ENCODE measurements around the gene PPM1K.

PPM1K gene

GRCh38 chr4:88247148-88247547 lies 37.2 kb downstream of the PPM1K start:
- Mint-ChIP-seq H3K4me1 (no peaks in the 10 kb centered on the region), H3K27me3 (ENCODE audit: low read depth) (no peaks in the 10 kb centered on the region), H3K36me3 (ENCODE audit: low read depth) (no peaks in the 10 kb centered on the region), H3K9me3 (peaks cover 3% of the 10 kb centered on the region), H3K4me3 (no peak overlapping the region), H3K27ac (peak overlapping the region; percentile 54 to 96 (median 78))
- no peak for TF ChIP-seq CTCF (IDR thresholded peaks at IDR 0.05; ENCODE audit: unreplicated experiment in 3 of 3)

GRCh38 chr4:88246600-88246999 lies 37.8 kb downstream of the PPM1K start:
- H3K9me3 Mint-ChIP-seq: peaks cover 3% of the 10 kb centered on the region
- H3K27me3 Mint-ChIP-seq (ENCODE audit: low read depth): no peaks in the 10 kb centered on the region
- H3K27ac Mint-ChIP-seq: peak overlapping the region in 2 of 3 experiments; percentile 78 to 96
- H3K4me3 Mint-ChIP-seq: no peak overlapping the region
- no peaks in the 10 kb centered on the region for H3K4me1 Mint-ChIP-seq
- no peaks in the 10 kb centered on the region for H3K36me3 Mint-ChIP-seq (ENCODE audit: low read depth)
- no peak for TF ChIP-seq CTCF (IDR thresholded peaks at IDR 0.05; ENCODE audit: unreplicated experiment in 3 of 3)

GRCh38 chr4:88244816-88245579 lies 39.4 kb downstream of the PPM1K start:
- Mint-ChIP-seq H3K4me1 (no peaks in the 10 kb centered on the region), H3K4me3 (no peak overlapping the region), H3K9me3 (peaks cover 3% of the 10 kb centered on the region), H3K27ac (no peak overlapping the region), H3K36me3 (ENCODE audit: low read depth) (no peaks in the 10 kb centered on the region), H3K27me3 (ENCODE audit: low read depth) (no peaks in the 10 kb centered on the region)
- TF ChIP-seq CTCF (IDR thresholded peaks at IDR 0.05; ENCODE audit: unreplicated experiment in 3 of 3): no peak

- Mint-ChIP-seq H3K27ac (no peak overlapping the region), H3K36me3 (ENCODE audit: low read depth) (no peaks in the 10 kb centered on the region), H3K9me3 (peaks cover 3% of the 10 kb centered on the region), H3K27me3 (ENCODE audit: low read depth) (no peaks in the 10 kb centered on the region), H3K4me1 (no peaks in the 10 kb centered on the region), H3K4me3 (no peak overlapping the region)
- TF ChIP-seq CTCF (IDR thresholded peaks at IDR 0.05; ENCODE audit: unreplicated experiment in 3 of 3): no peak
Observed at GRCh38 chr4:88244056-88244455, 40.3 kb downstream of the PPM1K start.

GRCh38 chr4:88242144-88242543 lies 42.2 kb downstream of the PPM1K start:
- Mint-ChIP-seq H3K4me1 (no peaks in the 10 kb centered on the region), H3K36me3 (ENCODE audit: low read depth) (no peaks in the 10 kb centered on the region), H3K4me3 (no peak overlapping the region), H3K27me3 (ENCODE audit: low read depth) (no peaks in the 10 kb centered on the region), H3K9me3 (peaks cover 13% of the 10 kb centered on the region), H3K27ac (no peak overlapping the region)
- no peak for TF ChIP-seq CTCF (IDR thresholded peaks at IDR 0.05; ENCODE audit: unreplicated experiment in 3 of 3)

GRCh38 chr4:88240297-88240714 lies 44.1 kb downstream of the PPM1K start:
- no peak for TF ChIP-seq CTCF (IDR thresholded peaks at IDR 0.05; ENCODE audit: unreplicated experiment in 3 of 3)
- no peak overlapping the region for H3K4me3 Mint-ChIP-seq
- no peaks in the 10 kb centered on the region for H3K27me3 Mint-ChIP-seq (ENCODE audit: low read depth)
- H3K4me1 Mint-ChIP-seq: no peaks in the 10 kb centered on the region
- H3K27ac Mint-ChIP-seq: no peak overlapping the region
- peaks cover 18% of the 10 kb centered on the region for H3K9me3 Mint-ChIP-seq
- no peaks in the 10 kb centered on the region for H3K36me3 Mint-ChIP-seq (ENCODE audit: low read depth)
